Endothelial cell of umbilical vein (primary cell): ENCODE results near the gene STRBP.

Experiments
- EZH2 ChIP-seq: IDR thresholded peaks from 2 replicates; pipeline ENCODE4 v1.6.1; 2012; ENCODE audit warnings: borderline replicate concordance, low read depth, mild to moderate bottlenecking, moderate library complexity, low read length, inconsistent platforms; ENCODE audit not compliant: severe bottlenecking
- JUN ChIP-seq: IDR thresholded peaks from 2 replicates; pipeline ENCODE4 v1.6.1; 2011; ENCODE audit warnings: borderline replicate concordance, low read depth; ENCODE audit not compliant: insufficient read length, insufficient read depth
- POLR2AphosphoS5 ChIP-seq: IDR thresholded peaks from 2 replicates; pipeline ENCODE4 v1.6.1; 2012; ENCODE audit warnings: low read depth, mild to moderate bottlenecking, control low read depth, low read length, moderate library complexity; ENCODE audit not compliant: insufficient read depth

GRCh38 chr9:123073441-123073840 lies 194.9 kb downstream of the STRBP start:
- no peak for TF ChIP-seq JUN
- TF ChIP-seq EZH2: no peak
- TF ChIP-seq POLR2AphosphoS5: no peak
